ELR (cell line): Measurements from ENCODE around the gene EBP.
"Not testable (repeated sequence)": the region's sequence is repeated elsewhere in the genome, so short reads cannot be mapped to it uniquely, and the experiment has no call there.

Experiments
- DNase-seq: peaks from one replicate; pipeline ENCODE4 v3.0.0-alpha.2; 2015; ENCODE audit warnings: low read depth

EBP gene

GRCh38 chrX:48525853-48526252 is 4.2 kb downstream of the EBP start:
- DNase-seq: not testable (repeated sequence)

- peak; percentile 14 for DNase-seq
Measured at GRCh38 chrX:48530736-48531135, 9.1 kb downstream of the EBP start.

- peak; percentile 78 for DNase-seq
Measured at GRCh38 chrX:48531358-48531959, 9.9 kb downstream of the EBP start.

GRCh38 chrX:48532161-48532560 is 10.6 kb downstream of the EBP start:
- DNase-seq: no peak

- DNase-seq: no peak
Measured at GRCh38 chrX:48533165-48533564, 11.6 kb downstream of the EBP start.

- DNase-seq: no peak
Measured at GRCh38 chrX:48538641-48539344, 17.2 kb downstream of the EBP start.

GRCh38 chrX:48539345-48540027 is 17.9 kb downstream of the EBP start, which contains the start of gene TBC1D25:
Gene TBC1D25 (plus strand): TSS chrX:48539714. CDS start chrX:48539798, 84 bp downstream.
- DNase-seq: peak; percentile 97

GRCh38 chrX:48540028-48540375 is 18.4 kb downstream of the EBP start:
- peak; percentile 53 for DNase-seq

- no peak for DNase-seq
Measured at GRCh38 chrX:48540480-48540879, 18.9 kb downstream of the EBP start.

- DNase-seq: no peak
Measured at GRCh38 chrX:48541140-48541814, 19.7 kb downstream of the EBP start.

- DNase-seq: no peak
Measured at GRCh38 chrX:48548871-48549270, 27.3 kb downstream of the EBP start.

- DNase-seq: not testable (repeated sequence)
Measured at GRCh38 chrX:48555731-48556325, 34.2 kb downstream of the EBP start.

GRCh38 chrX:48558271-48558670 is 36.7 kb downstream of the EBP start:
- DNase-seq: peak; percentile 90

GRCh38 chrX:48559636-48560035 is 38.0 kb downstream of the EBP start:
- no peak for DNase-seq

GRCh38 chrX:48560056-48560455 is 38.4 kb downstream of the EBP start:
- no peak for DNase-seq

GRCh38 chrX:48560681-48561080 is 39.1 kb downstream of the EBP start:
- DNase-seq: no peak

- peak; percentile 66 for DNase-seq
Measured at GRCh38 chrX:48569958-48570357, 48.4 kb downstream of the EBP start.

GRCh38 chrX:48573690-48574269 is 52.2 kb downstream of the EBP start:
- no peak for DNase-seq

- DNase-seq: peak; percentile 92
Measured at GRCh38 chrX:48574270-48575266, 53.0 kb downstream of the EBP start, which contains the start of gene RBM3. Gene RBM3 (plus strand): TSS chrX:48574484. CDS start chrX:48575181, 697 bp downstream.

- no peak for DNase-seq
Measured at GRCh38 chrX:48575642-48576041, 54.0 kb downstream of the EBP start.

GRCh38 chrX:48576108-48576507 is 54.5 kb downstream of the EBP start:
- no peak for DNase-seq
